WTC11 (cell line): ENCODE measurements around the gene BACE2.

Experiments
- AFF4 ChIP-seq: sonication (generic); formaldehyde crosslinking; IDR thresholded peaks from 2 replicates; pipeline ENCODE4 v1.8.1; 2023; ENCODE audit warnings: mild to moderate bottlenecking, missing genetic modification reagents, borderline replicate concordance
- ATF6 ChIP-seq: sonication (generic); formaldehyde crosslinking; IDR thresholded peaks from 2 replicates; pipeline ENCODE4 v1.8.1; 2023; ENCODE audit warnings: mild to moderate bottlenecking, missing genetic modification reagents
- CTCF ChIP-seq: fragments of 200-600 bp; IDR thresholded peaks from 2 replicates; pipeline ENCODE4 v1.8.0; 2022; ENCODE audit warnings: antibody characterized with exemption
- ESRRA ChIP-seq: sonication (generic); formaldehyde crosslinking; IDR thresholded peaks from 2 replicates; pipeline ENCODE4 v1.8.1; 2022; ENCODE audit warnings: mild to moderate bottlenecking, missing genetic modification reagents, borderline replicate concordance
- FOXP4 ChIP-seq: sonication (generic); formaldehyde crosslinking; IDR thresholded peaks from 2 replicates; pipeline ENCODE4 v1.8.0; 2022; ENCODE audit warnings: mild to moderate bottlenecking, missing genetic modification reagents
- GABPB1 ChIP-seq: sonication (generic); formaldehyde crosslinking; IDR thresholded peaks from 2 replicates; pipeline ENCODE4 v1.8.1; 2023; ENCODE audit warnings: mild to moderate bottlenecking, missing genetic modification reagents
- HMGXB4 ChIP-seq: sonication (generic); formaldehyde crosslinking; IDR thresholded peaks from 2 replicates; pipeline ENCODE4 v1.8.1; 2023; ENCODE audit warnings: mild to moderate bottlenecking, moderate library complexity, missing genetic modification reagents
- IRF2 ChIP-seq: sonication (generic); formaldehyde crosslinking; IDR thresholded peaks from 2 replicates; pipeline ENCODE4 v1.8.0; 2022; ENCODE audit warnings: low read depth, missing genetic modification reagents, borderline replicate concordance
- MAX ChIP-seq: sonication (generic); formaldehyde crosslinking; IDR thresholded peaks from 2 replicates; pipeline ENCODE4 v1.8.0; 2022; ENCODE audit warnings: mild to moderate bottlenecking, missing genetic modification reagents
- NR1H2 ChIP-seq: sonication (generic); formaldehyde crosslinking; IDR thresholded peaks from 2 replicates; pipeline ENCODE4 v1.9.0; 2021; ENCODE audit warnings: mild to moderate bottlenecking, moderate library complexity, missing genetic modification reagents
- SMAD4 ChIP-seq: sonication (generic); formaldehyde crosslinking; IDR thresholded peaks from 2 replicates; pipeline ENCODE4 v1.8.0; 2022; ENCODE audit warnings: mild to moderate bottlenecking, missing genetic modification reagents
- STAT6 ChIP-seq: sonication (generic); formaldehyde crosslinking; conservative IDR thresholded peaks from 2 replicates; pipeline ENCODE4 v1.8.1; 2023; ENCODE audit warnings: mild to moderate bottlenecking, low read depth, missing genetic modification reagents, moderate library complexity
- TCF7 ChIP-seq: sonication (generic); formaldehyde crosslinking; IDR thresholded peaks from 2 replicates; pipeline ENCODE4 v1.8.0; 2022; ENCODE audit warnings: mild to moderate bottlenecking, low read depth, missing genetic modification reagents, moderate library complexity
- ZNF138 ChIP-seq: sonication (generic); formaldehyde crosslinking; conservative IDR thresholded peaks from 2 replicates; pipeline ENCODE4 v1.8.1; 2022; ENCODE audit warnings: mild to moderate bottlenecking, moderate library complexity, missing genetic modification reagents

GRCh38 chr21:41228492-41228891 is 60.5 kb downstream of the BACE2 start:
- no peak for TF ChIP-seq MAX (CRISPR knock-in tag)
- no peak for TF ChIP-seq ZNF138 (CRISPR knock-in tag)
- no peak for TF ChIP-seq CTCF
- TF ChIP-seq SMAD4 = no peak
- no peak for TF ChIP-seq STAT6
- no peak for TF ChIP-seq NR1H2 (CRISPR knock-in tag)
- TF ChIP-seq AFF4 (CRISPR knock-in tag) = no peak
- TF ChIP-seq ESRRA (CRISPR knock-in tag) = no peak
- no peak for TF ChIP-seq IRF2
- TF ChIP-seq ATF6 (CRISPR knock-in tag) = no peak
- TF ChIP-seq FOXP4 (CRISPR knock-in tag) = no peak
- no peak for TF ChIP-seq HMGXB4 (CRISPR knock-in tag)
- TF ChIP-seq GABPB1 = no peak
- TF ChIP-seq TCF7 (CRISPR knock-in tag) = no peak
